ENCODE data around the gene GSK3B.

Gene GSK3B

DNA sequence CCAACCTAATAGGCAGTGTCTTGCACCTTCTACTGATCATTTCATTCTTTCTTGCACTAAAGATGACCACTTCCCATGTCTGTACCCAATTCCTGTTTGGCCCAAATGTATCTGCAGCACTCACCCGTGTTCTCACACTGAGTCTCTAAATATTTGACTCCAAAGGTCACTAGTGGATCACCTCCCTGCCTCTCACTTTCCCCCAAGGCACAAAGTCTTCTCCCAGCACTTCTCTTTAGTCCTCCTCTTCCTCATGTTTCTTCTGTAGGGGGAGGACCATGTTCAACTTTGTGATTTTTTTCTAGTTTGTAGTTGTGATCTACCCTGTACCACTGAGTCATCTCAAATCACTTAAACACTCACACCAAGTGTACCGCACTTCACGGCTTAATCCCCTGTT lies 298.4 kb downstream of the GSK3B start:
- no peak overlapping the region for H3K27ac ChIP-seq
- TF ChIP-seq, protein P1, sequence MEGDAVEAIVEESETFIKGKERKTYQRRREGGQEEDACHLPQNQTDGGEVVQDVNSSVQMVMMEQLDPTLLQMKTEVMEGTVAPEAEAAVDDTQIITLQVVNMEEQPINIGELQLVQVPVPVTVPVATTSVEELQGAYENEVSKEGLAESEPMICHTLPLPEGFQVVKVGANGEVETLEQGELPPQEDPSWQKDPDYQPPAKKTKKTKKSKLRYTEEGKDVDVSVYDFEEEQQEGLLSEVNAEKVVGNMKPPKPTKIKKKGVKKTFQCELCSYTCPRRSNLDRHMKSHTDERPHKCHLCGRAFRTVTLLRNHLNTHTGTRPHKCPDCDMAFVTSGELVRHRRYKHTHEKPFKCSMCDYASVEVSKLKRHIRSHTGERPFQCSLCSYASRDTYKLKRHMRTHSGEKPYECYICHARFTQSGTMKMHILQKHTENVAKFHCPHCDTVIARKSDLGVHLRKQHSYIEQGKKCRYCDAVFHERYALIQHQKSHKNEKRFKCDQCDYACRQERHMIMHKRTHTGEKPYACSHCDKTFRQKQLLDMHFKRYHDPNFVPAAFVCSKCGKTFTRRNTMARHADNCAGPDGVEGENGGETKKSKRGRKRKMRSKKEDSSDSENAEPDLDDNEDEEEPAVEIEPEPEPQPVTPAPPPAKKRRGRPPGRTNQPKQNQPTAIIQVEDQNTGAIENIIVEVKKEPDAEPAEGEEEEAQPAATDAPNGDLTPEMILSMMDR (conservative IDR thresholded peaks at IDR 0.05), result no peak

DNA sequence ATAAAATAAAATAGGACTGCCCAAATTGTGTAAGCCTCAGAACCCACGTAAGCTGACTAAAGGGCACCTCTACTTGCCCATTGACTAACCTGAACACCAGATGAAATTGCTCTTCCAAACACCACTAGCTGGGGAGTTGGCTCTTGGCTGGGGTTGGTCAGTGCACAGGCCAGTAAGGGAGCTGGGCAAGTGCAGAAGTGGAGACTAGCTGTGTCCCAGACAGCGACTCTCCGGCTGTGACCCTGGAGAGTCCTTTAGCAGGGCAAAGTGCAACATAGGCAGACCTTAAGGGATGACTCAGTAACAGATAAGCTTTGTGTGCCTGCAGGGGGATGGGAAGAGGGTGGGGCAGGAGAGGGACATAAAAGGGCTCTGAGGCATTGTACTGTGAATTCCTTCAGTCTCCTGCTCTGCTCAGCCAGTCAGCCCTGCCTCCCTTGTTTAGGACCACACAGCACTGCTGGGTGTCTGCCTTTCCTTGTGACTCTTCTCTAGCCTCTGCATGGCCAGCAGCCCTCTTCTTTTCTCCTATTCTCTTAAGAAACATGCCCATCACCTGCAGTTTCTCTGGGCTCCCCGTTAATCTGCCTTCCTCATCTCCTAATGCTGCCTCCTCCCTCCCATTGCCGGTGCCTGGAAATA lies 299.2 kb downstream of the GSK3B start:
- H3K27ac ChIP-seq, result no peak overlapping the region
- TF ChIP-seq, protein P1 (conservative IDR thresholded peaks at IDR 0.05), result no peak

DNA sequence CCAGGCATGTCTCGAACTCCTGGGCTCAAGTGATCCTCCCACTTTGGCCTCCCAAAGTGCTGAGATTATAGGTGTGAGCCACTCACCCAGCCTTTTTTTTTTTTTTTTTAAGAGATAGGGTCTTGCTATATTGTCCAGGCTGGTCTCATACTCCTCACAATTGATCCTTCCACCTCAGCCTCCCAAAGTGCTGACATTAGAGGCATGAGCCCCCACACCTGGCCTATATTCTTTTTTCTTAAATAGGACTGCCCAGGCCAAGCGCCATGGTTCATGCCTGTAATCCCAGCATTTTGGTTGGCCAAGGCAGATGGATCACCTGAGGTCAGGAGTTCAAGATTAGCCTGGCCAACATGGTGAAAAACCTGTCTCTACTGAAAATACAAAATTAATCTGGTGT lies 299.8 kb downstream of the GSK3B start:
- H3K27ac ChIP-seq, result no peak overlapping the region
- TF ChIP-seq, protein P1 (conservative IDR thresholded peaks at IDR 0.05), result no peak

DNA sequence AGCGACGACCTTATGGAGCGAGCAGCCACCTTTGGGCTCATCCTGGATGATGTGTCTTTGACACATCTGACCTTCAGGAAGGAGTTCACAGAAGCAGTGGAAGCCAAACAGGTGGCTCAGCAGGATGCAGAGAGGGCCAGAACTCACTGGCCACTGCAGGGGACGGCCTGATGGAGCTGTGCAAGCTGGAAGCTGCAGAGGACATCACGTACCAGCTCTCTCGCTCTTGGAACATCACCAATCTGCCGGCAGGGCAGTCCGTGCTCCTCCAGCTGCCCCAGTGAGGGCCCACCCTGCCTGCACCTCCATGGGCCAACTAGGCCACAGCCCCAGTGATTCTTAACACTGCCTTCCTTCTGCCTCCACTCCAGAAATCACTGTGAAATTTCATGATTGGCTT lies 302.0 kb downstream of the GSK3B start:
- TF ChIP-seq, protein P1 (conservative IDR thresholded peaks at IDR 0.05), result no peak
- H3K27ac ChIP-seq, result no peak overlapping the region

DNA sequence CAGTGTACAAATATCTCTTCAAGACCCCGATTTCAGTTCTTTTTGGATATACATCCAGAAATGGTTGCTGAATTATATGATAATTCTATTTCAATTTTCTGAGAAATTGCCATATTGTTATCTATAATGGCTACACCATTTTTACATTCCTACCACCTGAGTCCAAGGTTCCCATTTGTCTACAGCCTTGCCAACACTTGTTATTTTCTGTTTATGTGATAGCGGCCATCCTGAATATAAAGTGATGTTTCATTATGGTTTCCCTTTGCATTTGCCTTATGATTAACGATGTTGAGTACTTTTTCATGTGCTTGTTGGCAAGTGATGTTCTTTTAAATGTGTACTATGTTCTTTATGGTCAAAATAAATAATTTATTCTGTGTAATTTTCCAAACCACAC lies 303.9 kb downstream of the GSK3B start:
- TF ChIP-seq, protein P1 (conservative IDR thresholded peaks at IDR 0.05), result no peak
- no peak overlapping the region for H3K27ac ChIP-seq

DNA sequence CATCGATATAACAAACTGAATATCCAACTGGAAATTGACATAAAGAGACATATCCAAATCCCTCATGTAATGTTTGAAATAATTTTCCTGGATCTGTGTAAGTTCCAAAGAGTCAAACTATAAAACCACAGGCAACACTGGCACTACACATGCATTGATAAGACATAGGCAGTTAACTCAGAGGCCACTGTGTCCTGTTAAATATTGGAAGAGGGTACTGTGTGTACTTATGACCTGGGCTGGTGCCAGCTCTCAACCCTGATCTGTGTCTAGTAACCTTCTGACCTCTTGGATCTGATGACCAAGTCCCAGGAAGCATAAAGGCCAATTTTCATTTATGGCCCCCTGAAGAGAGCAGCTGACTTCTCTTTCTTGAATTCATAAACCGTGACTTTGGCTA lies 307.8 kb downstream of the GSK3B start:
- TF ChIP-seq, protein P1 (conservative IDR thresholded peaks at IDR 0.05), result no peak

DNA sequence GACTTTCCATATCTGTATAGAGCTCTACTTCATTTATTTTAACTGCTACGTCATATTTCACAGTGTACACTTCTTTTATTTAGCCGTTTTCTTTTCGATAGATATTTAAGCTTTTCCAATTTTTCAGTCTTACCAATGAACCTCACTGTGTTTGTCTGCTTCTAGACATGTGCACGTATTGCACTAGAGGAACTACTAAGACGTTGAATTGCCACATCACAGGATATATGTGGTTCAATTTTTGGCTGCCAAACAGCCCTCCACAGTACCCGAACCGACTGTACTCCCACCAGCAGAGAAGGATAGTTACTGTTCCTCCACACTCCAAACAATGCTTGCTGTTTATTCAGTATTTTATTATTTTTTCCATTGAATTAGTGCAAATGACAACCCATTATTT lies 310.4 kb downstream of the GSK3B start:
- H3K27ac ChIP-seq, result no peak overlapping the region

More for the DNA sequence above, 307.8 kb downstream of the GSK3B start:
- peak overlapping the region; percentile 66 for H3K27ac ChIP-seq

More for the DNA sequence above, 310.4 kb downstream of the GSK3B start:
- TF ChIP-seq, protein P1 (conservative IDR thresholded peaks at IDR 0.05), result no peak

All from VCaP (cell line).